ENCODE results near the gene CLIP4. TPM values are rescaled to one million over a fixed set of nuclear protein-coding genes. Genes with fewer than 3 reads are reported as not detected.

The CLIP4 gene
- total RNA-seq, 2 experiments from 2014 or later: not detected

DNA sequence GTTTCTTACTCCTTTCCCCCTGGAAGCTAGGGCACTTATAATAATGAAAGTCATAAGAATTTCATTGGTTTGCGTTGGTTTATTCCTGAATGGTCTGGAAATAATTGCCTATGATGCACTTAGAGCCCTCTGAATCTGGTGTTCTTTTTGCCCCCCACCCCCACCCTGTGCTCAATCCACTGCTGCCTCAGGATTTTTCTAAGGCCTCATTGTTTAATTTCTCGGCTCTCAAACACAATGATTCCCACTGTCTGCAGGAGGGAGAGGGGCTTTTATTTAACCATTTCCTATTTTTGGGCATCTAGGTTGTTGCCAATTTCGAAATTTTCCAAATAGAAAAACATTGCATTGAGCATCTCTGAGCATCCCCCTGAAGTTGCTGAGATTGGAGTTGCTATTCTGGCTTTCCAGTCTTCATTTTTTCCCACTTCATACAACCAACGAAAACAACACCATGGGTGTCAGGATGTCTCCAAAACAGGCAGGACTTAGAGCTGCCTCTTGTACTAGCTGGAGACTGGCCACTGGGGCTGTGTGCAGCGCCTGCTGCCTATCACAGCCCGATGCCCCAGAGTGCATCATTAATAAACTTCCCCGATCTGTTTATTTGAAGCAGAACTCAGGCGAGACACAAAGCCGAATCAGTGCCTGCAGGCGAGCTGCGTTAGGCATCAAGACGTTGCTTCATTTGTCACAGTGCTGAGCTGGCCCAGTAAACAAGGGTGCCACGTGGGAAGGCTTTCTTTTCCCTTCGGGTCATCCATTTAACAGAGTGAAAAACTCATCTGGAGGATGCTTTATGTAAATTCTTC lies 39.1 kb upstream of the CLIP4 start:
- BruUV-seq (replicated peaks): no TSS peak
- no peak overlapping the region for H3K4me3 ChIP-seq (ENCODE audit: low read depth, low read length, poor library complexity, severe bottlenecking)
- CTCF ChIA-PET (ENCODE audit: unreplicated experiment): no interaction called here
- no peaks in the 10 kb centered on the region for H3K36me3 ChIP-seq (ENCODE audit: insufficient read depth, low read length)
- no peaks in the 10 kb centered on the region for H3K9me3 ChIP-seq (ENCODE audit: low read length)
- DNase-seq (ENCODE audit: low spot score): no peak
- no peaks in the 10 kb centered on the region for H3K4me1 ChIP-seq (ENCODE audit: insufficient read depth, low read length, poor library complexity, severe bottlenecking)
- no peaks in the 10 kb centered on the region for H3K9me2 ChIP-seq (ENCODE audit: insufficient read depth, low read length)
- POLR2A ChIA-PET: interaction anchor here (0.6 to 0.9 kb wide), 3 partner anchors 12 to 58 kb away, joined by 3 to 4 read pairs (median 3); no protein-coding TSS in a partner anchor
- no peak overlapping the region for H3K4me2 ChIP-seq (ENCODE audit: low read length)
- TF ChIP-seq, protein P1, sequence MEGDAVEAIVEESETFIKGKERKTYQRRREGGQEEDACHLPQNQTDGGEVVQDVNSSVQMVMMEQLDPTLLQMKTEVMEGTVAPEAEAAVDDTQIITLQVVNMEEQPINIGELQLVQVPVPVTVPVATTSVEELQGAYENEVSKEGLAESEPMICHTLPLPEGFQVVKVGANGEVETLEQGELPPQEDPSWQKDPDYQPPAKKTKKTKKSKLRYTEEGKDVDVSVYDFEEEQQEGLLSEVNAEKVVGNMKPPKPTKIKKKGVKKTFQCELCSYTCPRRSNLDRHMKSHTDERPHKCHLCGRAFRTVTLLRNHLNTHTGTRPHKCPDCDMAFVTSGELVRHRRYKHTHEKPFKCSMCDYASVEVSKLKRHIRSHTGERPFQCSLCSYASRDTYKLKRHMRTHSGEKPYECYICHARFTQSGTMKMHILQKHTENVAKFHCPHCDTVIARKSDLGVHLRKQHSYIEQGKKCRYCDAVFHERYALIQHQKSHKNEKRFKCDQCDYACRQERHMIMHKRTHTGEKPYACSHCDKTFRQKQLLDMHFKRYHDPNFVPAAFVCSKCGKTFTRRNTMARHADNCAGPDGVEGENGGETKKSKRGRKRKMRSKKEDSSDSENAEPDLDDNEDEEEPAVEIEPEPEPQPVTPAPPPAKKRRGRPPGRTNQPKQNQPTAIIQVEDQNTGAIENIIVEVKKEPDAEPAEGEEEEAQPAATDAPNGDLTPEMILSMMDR (conservative IDR thresholded peaks at IDR 0.05; ENCODE audit: low read length): no peak
- no peak for TF ChIP-seq EZH2phosphoT487 (IDR thresholded peaks at IDR 0.05; ENCODE audit: borderline replicate concordance, low read depth, low read length)
- H3K27ac ChIP-seq (ENCODE audit: low read depth, low read length, poor library complexity, severe bottlenecking): no peak overlapping the region
- H4K20me1 ChIP-seq (ENCODE audit: insufficient read depth, low read length): no peaks in the 10 kb centered on the region
- no peak overlapping the region for H2AFZ ChIP-seq (ENCODE audit: low read length)
- intact Hi-C loops (cut with micrococcal nuclease; ENCODE audit: unreplicated experiment): no loop called here
- no peaks in the 10 kb centered on the region for H3K79me2 ChIP-seq (ENCODE audit: insufficient read depth, low read depth, low read length)

GRCh38 chr2:29079887-29080286 lies 35.3 kb upstream of the CLIP4 start:
- H3K36me3 ChIP-seq (ENCODE audit: insufficient read depth, low read length): no peaks in the 10 kb centered on the region
- no peak overlapping the region for H2AFZ ChIP-seq (ENCODE audit: low read length)
- H3K27ac ChIP-seq (ENCODE audit: low read depth, low read length, poor library complexity, severe bottlenecking): no peak overlapping the region
- no peaks in the 10 kb centered on the region for H3K9me3 ChIP-seq (ENCODE audit: low read length)
- no peaks in the 10 kb centered on the region for H3K9me2 ChIP-seq (ENCODE audit: insufficient read depth, low read length)
- H3K79me2 ChIP-seq (ENCODE audit: insufficient read depth, low read depth, low read length): no peaks in the 10 kb centered on the region
- no peaks in the 10 kb centered on the region for H3K4me1 ChIP-seq (ENCODE audit: insufficient read depth, low read length, poor library complexity, severe bottlenecking)
- H4K20me1 ChIP-seq (ENCODE audit: insufficient read depth, low read length): no peaks in the 10 kb centered on the region
- DNase-seq (ENCODE audit: low spot score): no peak
- TF ChIP-seq, protein P1 (conservative IDR thresholded peaks at IDR 0.05; ENCODE audit: low read length): no peak
- no peak for TF ChIP-seq EZH2phosphoT487 (IDR thresholded peaks at IDR 0.05; ENCODE audit: borderline replicate concordance, low read depth, low read length)
- no TSS peak for BruUV-seq (replicated peaks)
- CTCF ChIA-PET (ENCODE audit: unreplicated experiment): no interaction called here
- POLR2A ChIA-PET: no interaction called here
- intact Hi-C loops (cut with micrococcal nuclease; ENCODE audit: unreplicated experiment): no loop called here
- no peak overlapping the region for H3K4me3 ChIP-seq (ENCODE audit: low read depth, low read length, poor library complexity, severe bottlenecking)
- no peak overlapping the region for H3K4me2 ChIP-seq (ENCODE audit: low read length)

Data from OCI-LY7 (cell line).